ENCODE measurements around the gene ABLIM2. TPM values are rescaled to one million over a fixed set of nuclear protein-coding genes. Genes with fewer than 3 reads are reported as not detected.

The ABLIM2 gene
- total RNA-seq, 1 donor from 2014 or later: 3.5 TPM

GRCh38 chr4:8102076-8102355, 56.6 kb downstream of the ABLIM2 start:
- Mint-ChIP-seq H3K9me3 (no peaks in the 10 kb centered on the region), H3K4me3 (no peak overlapping the region), H3K27ac (no peak overlapping the region), H3K36me3 (no peaks in the 10 kb centered on the region), H3K4me1 (peaks cover 9% of the 10 kb centered on the region), H3K27me3 (ENCODE audit: low read depth) (peaks cover 11% of the 10 kb centered on the region)
- TF ChIP-seq, protein P1, sequence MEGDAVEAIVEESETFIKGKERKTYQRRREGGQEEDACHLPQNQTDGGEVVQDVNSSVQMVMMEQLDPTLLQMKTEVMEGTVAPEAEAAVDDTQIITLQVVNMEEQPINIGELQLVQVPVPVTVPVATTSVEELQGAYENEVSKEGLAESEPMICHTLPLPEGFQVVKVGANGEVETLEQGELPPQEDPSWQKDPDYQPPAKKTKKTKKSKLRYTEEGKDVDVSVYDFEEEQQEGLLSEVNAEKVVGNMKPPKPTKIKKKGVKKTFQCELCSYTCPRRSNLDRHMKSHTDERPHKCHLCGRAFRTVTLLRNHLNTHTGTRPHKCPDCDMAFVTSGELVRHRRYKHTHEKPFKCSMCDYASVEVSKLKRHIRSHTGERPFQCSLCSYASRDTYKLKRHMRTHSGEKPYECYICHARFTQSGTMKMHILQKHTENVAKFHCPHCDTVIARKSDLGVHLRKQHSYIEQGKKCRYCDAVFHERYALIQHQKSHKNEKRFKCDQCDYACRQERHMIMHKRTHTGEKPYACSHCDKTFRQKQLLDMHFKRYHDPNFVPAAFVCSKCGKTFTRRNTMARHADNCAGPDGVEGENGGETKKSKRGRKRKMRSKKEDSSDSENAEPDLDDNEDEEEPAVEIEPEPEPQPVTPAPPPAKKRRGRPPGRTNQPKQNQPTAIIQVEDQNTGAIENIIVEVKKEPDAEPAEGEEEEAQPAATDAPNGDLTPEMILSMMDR (IDR thresholded peaks at IDR 0.05; ENCODE audit: unreplicated experiment): no peak
- no peak for DNase-seq (ENCODE audit: low spot score in 2 of 2, unreplicated experiment in 2 of 2)

GRCh38 chr4:8101213-8102075, 57.2 kb downstream of the ABLIM2 start:
- Mint-ChIP-seq H3K27ac (peak overlapping the region; percentile 91), H3K4me3 (no peak overlapping the region), H3K27me3 (ENCODE audit: low read depth) (peaks cover 11% of the 10 kb centered on the region), H3K36me3 (no peaks in the 10 kb centered on the region), H3K9me3 (no peaks in the 10 kb centered on the region), H3K4me1 (peaks cover 9% of the 10 kb centered on the region)
- DNase-seq (ENCODE audit: low spot score in 2 of 2, unreplicated experiment in 2 of 2): no peak
- TF ChIP-seq, protein P1 (IDR thresholded peaks at IDR 0.05; ENCODE audit: unreplicated experiment): no peak

DNA sequence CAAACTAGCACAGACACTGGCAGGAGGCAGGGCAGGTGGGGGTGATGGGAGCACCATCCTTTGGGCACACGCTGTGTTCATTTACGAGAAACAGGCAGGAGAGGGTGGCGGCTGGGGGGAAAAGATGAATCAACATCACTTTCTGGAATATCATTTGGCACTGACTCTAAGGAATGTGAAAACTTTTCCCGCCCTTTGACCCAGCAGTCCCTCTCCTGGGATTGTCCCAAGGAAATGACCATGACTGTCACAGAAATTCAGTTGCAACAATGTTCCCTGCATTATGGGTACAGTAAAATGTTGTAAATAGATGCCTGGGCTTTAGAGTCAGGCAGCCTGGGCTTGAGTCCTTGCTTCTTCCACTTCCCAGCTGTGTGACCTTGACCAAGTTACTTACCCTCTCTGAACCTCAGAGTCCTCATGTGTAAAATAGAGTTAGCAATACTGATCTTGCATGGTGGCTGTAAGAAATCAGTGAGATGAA, 58.6 kb downstream of the ABLIM2 start:
- no peak overlapping the region for H3K4me3 Mint-ChIP-seq
- H3K4me1 Mint-ChIP-seq: peaks cover 9% of the 10 kb centered on the region
- peaks cover 8% of the 10 kb centered on the region for H3K27me3 Mint-ChIP-seq (ENCODE audit: low read depth)
- H3K9me3 Mint-ChIP-seq: peaks cover 7% of the 10 kb centered on the region
- no peak overlapping the region for H3K27ac Mint-ChIP-seq
- TF ChIP-seq, protein P1 (IDR thresholded peaks at IDR 0.05; ENCODE audit: unreplicated experiment): no peak
- H3K36me3 Mint-ChIP-seq: peaks cover 6% of the 10 kb centered on the region
- DNase-seq (ENCODE audit: low spot score in 2 of 2, unreplicated experiment in 2 of 2): no peak

GRCh38 chr4:8098506-8098905, 60.1 kb downstream of the ABLIM2 start:
- Mint-ChIP-seq H3K27me3 (ENCODE audit: low read depth) (no peaks in the 10 kb centered on the region), H3K4me3 (no peak overlapping the region), H3K36me3 (peaks cover 13% of the 10 kb centered on the region), H3K4me1 (peaks cover 9% of the 10 kb centered on the region), H3K27ac (no peak overlapping the region), H3K9me3 (peaks cover 19% of the 10 kb centered on the region)
- no peak for DNase-seq (ENCODE audit: low spot score in 2 of 2, unreplicated experiment in 2 of 2)
- TF ChIP-seq, protein P1 (IDR thresholded peaks at IDR 0.05; ENCODE audit: unreplicated experiment): no peak

DNA sequence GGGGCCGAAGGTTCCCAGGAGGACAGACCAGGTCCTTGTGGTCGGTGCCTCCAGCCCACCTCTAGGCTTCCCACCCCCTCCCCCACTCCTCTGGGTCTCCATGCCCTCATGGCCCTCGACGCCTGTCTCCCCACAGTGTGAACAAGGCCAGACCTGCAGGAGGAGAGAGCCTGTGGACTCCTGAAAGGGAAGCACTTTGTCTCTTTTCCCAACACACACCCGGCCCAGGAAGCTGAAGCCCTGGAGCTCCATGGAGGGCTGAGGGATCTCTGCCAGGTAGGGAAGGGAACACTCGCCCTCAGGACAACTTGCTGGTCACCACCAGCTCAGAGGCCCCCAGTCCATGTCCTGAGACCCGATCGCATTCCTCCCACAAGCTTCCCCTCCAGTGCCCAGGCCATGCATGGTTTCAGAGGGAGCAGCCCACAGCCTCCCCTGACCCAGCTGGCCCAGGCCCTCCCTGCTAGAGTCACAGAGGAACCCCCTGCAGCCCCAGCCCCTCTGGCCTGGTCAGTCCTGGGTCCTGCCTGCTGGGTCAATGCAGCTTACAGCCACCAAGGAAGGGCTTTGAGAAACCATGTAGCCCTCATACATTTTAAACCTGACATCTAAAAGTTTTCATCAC, 60.8 kb downstream of the ABLIM2 start:
- peaks cover 17% of the 10 kb centered on the region for H3K36me3 Mint-ChIP-seq
- H3K27me3 Mint-ChIP-seq (ENCODE audit: low read depth): no peaks in the 10 kb centered on the region
- H3K27ac Mint-ChIP-seq: no peak overlapping the region
- TF ChIP-seq, protein P1 (IDR thresholded peaks at IDR 0.05; ENCODE audit: unreplicated experiment): no peak
- H3K4me1 Mint-ChIP-seq: peaks cover 9% of the 10 kb centered on the region
- no peak overlapping the region for H3K4me3 Mint-ChIP-seq
- no peak for DNase-seq (ENCODE audit: low spot score in 2 of 2, unreplicated experiment in 2 of 2)
- peaks cover 23% of the 10 kb centered on the region for H3K9me3 Mint-ChIP-seq

All from mesothelial cell of epicardium (in vitro differentiated cells).